DND-41 (cell line): ENCODE results near the gene INTS6L.

Source experiments
- ATAC-seq: fragments of 200-7000 bp; cut with Tn5 transposase; 3 replicates; pipeline ENCODE4 v1.9.1; 2021; ENCODE audit warnings: low read depth; ENCODE audit not compliant: insufficient read depth
- DNase-seq: peaks from one replicate; pipeline ENCODE4 v3.0.0-alpha.2; 2020
- H2AFZ ChIP-seq: 2 replicates; pipeline ENCODE4 v1.6.0; 2012; ENCODE audit warnings: low read depth, low read length
- H3K27ac ChIP-seq: 2 replicates; pipeline ENCODE4 v1.5.1; 2012; ENCODE audit warnings: low read length, inconsistent platforms
- H3K27me3 ChIP-seq: fragments of 200-600 bp; sonication (generic); 2 replicates; pipeline ENCODE4 v1.6.0; 2012; ENCODE audit warnings: low read length, mild to moderate bottlenecking, inconsistent platforms; ENCODE audit not compliant: insufficient read depth, poor library complexity
- H3K36me3 ChIP-seq: 2 replicates; pipeline ENCODE4 v1.5.1; 2012; ENCODE audit warnings: low read length, inconsistent platforms; ENCODE audit not compliant: insufficient read depth
- H3K4me1 ChIP-seq: 2 replicates; pipeline ENCODE4 v1.5.1; 2012; ENCODE audit warnings: mild to moderate bottlenecking, low read length; ENCODE audit not compliant: insufficient read depth
- H3K4me2 ChIP-seq: 2 replicates; pipeline ENCODE4 v1.6.0; 2012; ENCODE audit warnings: mild to moderate bottlenecking, moderate library complexity, low read length, inconsistent platforms; ENCODE audit not compliant: insufficient read depth
- H3K4me3 ChIP-seq, 2 experiments: fragments of 200-600 bp in 1 of 2; shearing (Covaris generic) in 1 of 2; 2 replicates each; pipeline ENCODE4 v1.5.1; 2012 to 2016; ENCODE audit warnings: inconsistent platforms in 2 of 2, low read length in 2 of 2, mild to moderate bottlenecking in 2 of 2, low read depth in 1 of 2, moderate library complexity in 1 of 2
- H3K79me2 ChIP-seq: 2 replicates; pipeline ENCODE4 v1.6.0; 2012; ENCODE audit warnings: low read length, inconsistent platforms; ENCODE audit not compliant: insufficient read depth
- H3K9ac ChIP-seq: 2 replicates; pipeline ENCODE4 v1.6.0; 2012; ENCODE audit warnings: low read depth, mild to moderate bottlenecking, inconsistent platforms, low read length, moderate library complexity
- H3K9me3 ChIP-seq: 2 replicates; pipeline ENCODE4 v1.5.1; 2012; ENCODE audit warnings: low read length, moderate library complexity, mild to moderate bottlenecking, inconsistent platforms; ENCODE audit not compliant: insufficient read depth, severe bottlenecking
- H4K20me1 ChIP-seq: 2 replicates; pipeline ENCODE4 v1.6.0; 2012; ENCODE audit warnings: low read length; ENCODE audit not compliant: insufficient read depth
- EZH2 ChIP-seq: IDR thresholded peaks from 3 replicates; pipeline ENCODE4 v1.6.1; 2012; ENCODE audit warnings: borderline replicate concordance, low read depth, mild to moderate bottlenecking, moderate library complexity, low read length, inconsistent platforms; ENCODE audit not compliant: severe bottlenecking
- TF ChIP-seq, protein P1 (sequence below): IDR thresholded peaks from 2 replicates; pipeline ENCODE4 v1.5.1; 2012; ENCODE audit warnings: borderline replicate concordance, low read length, moderate library complexity, mild to moderate bottlenecking; ENCODE audit not compliant: poor library complexity, severe bottlenecking; ENCODE audit errors: extremely low read depth

Gene INTS6L

DNA sequence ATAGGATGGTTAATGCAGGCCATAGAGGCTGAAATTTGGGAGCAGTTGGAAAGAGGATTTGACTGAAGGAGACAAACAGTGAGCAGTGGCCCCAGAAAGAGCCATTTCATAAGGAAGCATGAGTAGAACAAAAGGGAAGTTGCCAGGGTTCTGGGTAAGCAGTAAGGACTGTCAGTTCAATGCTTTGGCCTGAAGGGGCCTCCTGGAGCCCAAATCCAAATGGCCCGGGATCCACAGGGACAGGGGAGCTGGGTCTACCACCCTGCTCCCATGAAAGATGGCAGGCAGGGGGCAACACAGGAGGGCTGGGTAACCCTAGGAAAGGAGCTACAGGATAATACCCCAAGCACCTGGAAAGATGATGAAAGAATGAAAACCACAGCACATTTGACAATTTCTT is 4.1 kb upstream of the INTS6L start:
- Histone ChIP-seq H3K27me3 (no peaks in the 10 kb centered on the region), H4K20me1 (no peaks in the 10 kb centered on the region), H3K4me1 (peaks cover 9% of the 10 kb centered on the region), H3K4me2 (no peak overlapping the region), H3K9me3 (no peaks in the 10 kb centered on the region), H3K9ac (no peak overlapping the region), H3K36me3 (no peaks in the 10 kb centered on the region), H2AFZ (no peak overlapping the region), H3K79me2 (no peaks in the 10 kb centered on the region), H3K27ac (no peak overlapping the region), H3K4me3 (no peak overlapping the region)
- DNase-seq = no peak
- TF ChIP-seq, protein P1, sequence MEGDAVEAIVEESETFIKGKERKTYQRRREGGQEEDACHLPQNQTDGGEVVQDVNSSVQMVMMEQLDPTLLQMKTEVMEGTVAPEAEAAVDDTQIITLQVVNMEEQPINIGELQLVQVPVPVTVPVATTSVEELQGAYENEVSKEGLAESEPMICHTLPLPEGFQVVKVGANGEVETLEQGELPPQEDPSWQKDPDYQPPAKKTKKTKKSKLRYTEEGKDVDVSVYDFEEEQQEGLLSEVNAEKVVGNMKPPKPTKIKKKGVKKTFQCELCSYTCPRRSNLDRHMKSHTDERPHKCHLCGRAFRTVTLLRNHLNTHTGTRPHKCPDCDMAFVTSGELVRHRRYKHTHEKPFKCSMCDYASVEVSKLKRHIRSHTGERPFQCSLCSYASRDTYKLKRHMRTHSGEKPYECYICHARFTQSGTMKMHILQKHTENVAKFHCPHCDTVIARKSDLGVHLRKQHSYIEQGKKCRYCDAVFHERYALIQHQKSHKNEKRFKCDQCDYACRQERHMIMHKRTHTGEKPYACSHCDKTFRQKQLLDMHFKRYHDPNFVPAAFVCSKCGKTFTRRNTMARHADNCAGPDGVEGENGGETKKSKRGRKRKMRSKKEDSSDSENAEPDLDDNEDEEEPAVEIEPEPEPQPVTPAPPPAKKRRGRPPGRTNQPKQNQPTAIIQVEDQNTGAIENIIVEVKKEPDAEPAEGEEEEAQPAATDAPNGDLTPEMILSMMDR = no peak
- no peak for TF ChIP-seq EZH2
- no peak for ATAC-seq

DNA sequence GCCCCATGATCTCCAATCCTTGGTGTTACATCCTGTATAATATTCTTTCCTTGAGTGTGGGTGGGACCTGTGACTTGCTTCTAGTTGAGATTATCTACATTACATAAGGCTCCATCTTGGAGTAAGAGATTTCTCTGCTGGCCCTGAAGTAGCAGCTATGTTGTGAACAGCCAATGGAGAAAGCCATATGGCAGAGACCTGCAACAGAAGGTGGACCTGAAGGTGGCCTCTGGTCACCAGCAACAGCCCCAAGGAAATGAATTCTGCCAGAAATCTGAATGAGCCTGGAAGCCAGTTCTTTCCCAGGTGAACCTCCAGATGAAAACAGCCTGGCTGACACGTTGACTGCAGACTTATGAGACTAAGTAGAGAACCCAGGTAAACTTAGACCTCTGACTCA is 2.3 kb upstream of the INTS6L start:
- Histone ChIP-seq H3K4me3 (no peak overlapping the region), H3K9ac (no peak overlapping the region), H3K4me2 (no peak overlapping the region), H3K27me3 (no peaks in the 10 kb centered on the region), H3K36me3 (no peaks in the 10 kb centered on the region), H3K27ac (no peak overlapping the region), H4K20me1 (no peaks in the 10 kb centered on the region), H3K4me1 (peaks cover 21% of the 10 kb centered on the region), H2AFZ (no peak overlapping the region), H3K9me3 (no peaks in the 10 kb centered on the region), H3K79me2 (0 out of 2 replicates have a peak, but pooled peaks cover 4% of the 10 kb centered on the region)
- DNase-seq = no peak
- no peak for ATAC-seq
- TF ChIP-seq, protein P1 = no peak
- no peak for TF ChIP-seq EZH2

DNA sequence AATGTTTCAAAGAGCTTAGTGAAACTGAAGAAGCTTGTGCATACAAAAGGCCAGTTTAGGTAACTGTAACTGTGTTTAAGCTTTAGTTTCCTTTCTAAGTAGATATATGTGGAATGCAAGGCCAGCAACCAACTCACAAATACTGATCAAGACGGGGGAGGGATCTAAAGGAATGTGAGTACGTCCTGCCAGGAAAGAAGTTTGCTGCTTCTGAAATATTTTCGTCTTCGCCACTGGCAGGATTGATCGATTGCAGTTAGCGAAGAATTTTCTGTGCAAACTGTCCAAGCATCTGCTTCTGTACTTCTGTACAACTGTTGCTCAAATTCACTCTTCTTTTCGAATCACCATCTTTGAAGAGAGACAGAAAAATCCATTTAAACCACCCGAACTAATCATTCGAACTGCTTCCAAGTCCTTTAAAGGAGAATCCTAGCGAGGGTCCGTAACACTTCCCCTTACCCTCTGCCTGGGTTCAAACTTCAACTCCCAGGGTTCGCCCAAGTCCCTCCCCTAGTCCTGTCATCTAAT is 373 bp upstream of the INTS6L start:
- H3K4me2 ChIP-seq = peak overlapping the region; percentile 75
- DNase-seq = no peak

More for the DNA sequence above, 373 bp upstream of the INTS6L start:
- peak overlapping the region in 1 of 2 experiments; percentile 73; a peak in 2 of 4 replicates for H3K4me3 ChIP-seq
- 0 out of 2 replicates have a peak, but pooled peaks cover 4% of the 10 kb centered on the region for H3K79me2 ChIP-seq
- TF ChIP-seq, protein P1 = no peak
- TF ChIP-seq EZH2 = no peak
- no peaks in the 10 kb centered on the region for H4K20me1 ChIP-seq
- H3K27me3 ChIP-seq = no peaks in the 10 kb centered on the region
- peak overlapping the region; percentile 42 for H3K9ac ChIP-seq
- peaks cover 21% of the 10 kb centered on the region for H3K4me1 ChIP-seq
- no peaks in the 10 kb centered on the region for H3K36me3 ChIP-seq
- peak overlapping the region; percentile 79 for H2AFZ ChIP-seq
- H3K27ac ChIP-seq = peak overlapping the region; percentile 65
- no peaks in the 10 kb centered on the region for H3K9me3 ChIP-seq
- no peak for ATAC-seq
